UCSD-AML1 (cell line): ENCODE data around the gene TMEM185A.
"Not testable (repeated sequence)": the region's sequence is repeated elsewhere in the genome, so short reads cannot be mapped to it uniquely, and the experiment has no call there.

Experiments
- DNase-seq: peaks from one replicate; lab custom pipeline; 2025; ENCODE audit not compliant: unreplicated experiment; lab: John Stamatoyannopoulos, UW

The TMEM185A gene

DNA sequence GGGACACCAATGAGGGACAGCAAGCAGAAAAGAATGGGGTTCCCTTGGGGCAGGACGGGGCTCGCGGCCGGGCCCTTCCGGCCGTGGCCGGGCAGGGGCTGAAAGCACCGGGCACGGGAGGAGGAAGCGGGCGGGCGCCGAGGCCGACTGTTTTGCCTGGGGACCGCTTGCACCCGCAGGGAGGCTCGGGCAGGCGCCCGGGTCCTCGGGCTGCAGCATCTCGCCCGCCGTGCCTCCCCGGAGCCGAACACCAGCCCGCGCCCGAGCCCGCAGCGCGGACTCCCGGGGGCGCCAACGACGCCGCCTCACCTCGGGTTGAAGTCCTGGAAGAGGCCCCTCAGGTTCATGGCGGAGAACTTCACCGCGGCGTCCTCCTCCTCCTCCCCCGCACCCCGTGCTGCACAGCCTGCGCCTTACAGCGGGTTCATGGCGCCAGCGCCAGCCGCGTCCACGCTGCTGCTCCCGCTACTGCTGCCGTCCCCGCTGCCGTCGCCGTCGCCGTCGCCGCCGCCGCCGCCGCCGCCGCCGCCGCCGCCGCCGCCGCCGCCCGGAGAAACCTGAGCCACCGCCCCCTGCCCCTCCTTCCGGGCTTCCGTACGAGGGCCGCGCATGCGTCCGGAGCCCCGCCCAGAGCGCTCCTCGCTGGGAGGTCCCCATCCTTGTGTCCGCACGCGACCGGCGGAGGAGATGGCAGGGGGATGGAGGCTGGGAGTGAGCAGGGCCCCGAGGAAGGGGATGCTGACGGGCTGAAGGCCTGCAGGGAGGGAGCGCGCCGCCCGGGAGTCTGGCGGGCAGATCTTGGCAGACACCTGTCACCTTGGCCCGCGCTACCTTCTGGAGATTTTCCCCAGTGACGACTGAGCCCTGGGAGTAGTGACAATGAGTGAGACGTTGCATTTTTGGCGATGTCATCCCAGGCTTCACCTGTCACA lies at the start of gene TMEM185A:
Gene TMEM185A (minus strand): TSS at position 559 of the 932 bp plus-strand sequence. CDS start 212 bp downstream, at position 347.
- DNase-seq = peak; percentile 68

DNA sequence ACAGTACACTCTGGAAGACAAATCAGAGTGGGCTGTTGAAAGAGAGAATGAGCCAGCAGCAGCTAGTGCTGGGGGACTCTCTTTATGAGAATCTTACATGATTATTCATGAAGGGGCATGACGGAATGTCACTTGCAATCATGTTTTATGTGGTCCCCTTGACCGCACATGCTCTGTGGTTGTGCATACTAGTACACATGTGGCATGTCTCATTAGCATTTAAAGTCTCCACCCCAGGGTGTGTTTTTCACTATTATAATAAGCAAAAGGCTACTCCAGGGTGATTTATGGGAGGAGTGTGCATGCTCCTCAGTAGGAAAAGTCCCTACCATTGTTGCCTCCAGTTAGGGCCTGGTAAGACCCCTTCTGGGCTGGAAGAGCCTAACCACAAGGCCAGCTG lies 49.6 kb upstream of the TMEM185A start:
- no peak for DNase-seq

DNA sequence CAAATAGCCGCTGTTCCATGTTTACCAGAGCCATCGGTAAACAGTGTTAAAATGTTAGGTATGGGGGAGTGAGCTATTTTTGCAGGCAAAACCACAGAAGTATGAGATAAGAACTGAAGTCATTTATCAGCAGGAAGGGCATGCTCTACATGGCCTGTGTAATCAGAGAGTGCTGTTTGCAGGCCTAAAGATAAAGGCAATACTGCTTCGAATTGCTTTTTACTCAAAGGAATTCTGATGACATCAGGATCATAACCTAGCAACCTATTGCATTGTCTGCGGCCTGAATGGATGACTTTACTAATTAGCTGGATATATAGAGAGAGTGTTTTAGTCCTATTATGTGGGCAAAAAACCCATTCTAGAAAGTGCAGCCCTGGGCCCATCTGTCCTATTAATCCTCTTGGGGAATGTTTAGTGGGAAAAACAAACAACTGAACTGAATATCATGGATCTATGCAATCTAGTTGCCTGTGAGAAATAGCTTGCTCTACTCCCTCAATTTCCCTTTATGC lies 47.6 kb upstream of the TMEM185A start:
- DNase-seq = not testable (repeated sequence)

DNA sequence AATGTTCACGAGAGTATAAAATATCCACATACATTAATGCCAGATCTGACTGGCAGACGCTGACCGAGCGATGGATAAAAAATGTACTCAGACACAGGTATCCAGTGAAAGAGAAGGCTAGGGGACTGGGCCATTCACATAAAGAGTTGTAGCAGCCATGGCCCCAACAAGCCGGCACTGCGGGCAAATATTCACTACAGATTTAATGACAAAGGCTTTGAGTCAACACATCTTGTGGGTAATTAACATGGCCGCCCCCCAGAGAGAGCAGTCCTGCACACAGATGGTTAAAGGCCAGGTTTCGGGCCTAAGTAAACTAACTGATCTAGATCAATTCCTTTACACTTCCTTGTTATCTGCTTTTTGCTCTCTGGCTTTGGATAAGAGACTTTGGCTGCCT lies 44.0 kb upstream of the TMEM185A start:
- not testable (repeated sequence) for DNase-seq

DNA sequence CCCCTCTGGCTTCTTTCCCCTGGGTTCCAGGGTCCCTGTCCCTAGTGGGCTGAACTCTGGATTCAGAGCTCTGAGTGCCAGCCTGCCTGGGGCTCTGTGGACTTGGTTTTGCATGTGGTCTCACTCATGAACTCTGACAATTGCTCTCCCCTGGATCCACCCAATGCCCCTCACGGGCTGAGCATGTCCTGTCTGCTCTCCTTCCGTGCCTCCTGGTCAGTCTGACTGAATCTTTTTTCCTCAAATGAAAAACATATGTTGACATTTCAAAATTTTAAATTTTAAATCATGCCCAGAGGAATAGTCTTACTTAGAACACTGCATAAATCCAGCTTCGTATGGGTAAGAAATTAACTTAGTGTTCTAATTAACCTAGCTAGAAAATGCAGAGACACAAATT lies 43.5 kb upstream of the TMEM185A start:
- not testable (repeated sequence) for DNase-seq

DNA sequence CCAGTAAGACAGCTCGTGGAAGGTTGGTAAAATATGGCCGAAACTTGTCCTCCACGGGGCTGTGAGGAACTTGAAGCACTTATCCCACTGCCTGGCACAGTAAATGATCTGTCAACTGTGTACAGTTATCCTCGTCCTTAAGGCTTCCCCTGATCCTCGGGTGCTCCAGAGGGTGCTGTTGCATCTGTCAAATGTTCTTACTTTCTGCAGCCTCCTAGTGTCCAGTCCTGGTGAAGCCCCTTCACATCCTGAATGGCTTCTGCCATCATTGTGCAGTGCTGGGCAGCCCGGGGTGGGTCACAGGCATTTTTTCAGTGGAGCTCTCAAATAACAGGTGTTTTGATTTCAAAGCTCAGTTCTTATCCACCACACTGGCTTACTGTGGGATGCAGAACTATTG lies 29.0 kb upstream of the TMEM185A start:
- DNase-seq = not testable (repeated sequence)

DNA sequence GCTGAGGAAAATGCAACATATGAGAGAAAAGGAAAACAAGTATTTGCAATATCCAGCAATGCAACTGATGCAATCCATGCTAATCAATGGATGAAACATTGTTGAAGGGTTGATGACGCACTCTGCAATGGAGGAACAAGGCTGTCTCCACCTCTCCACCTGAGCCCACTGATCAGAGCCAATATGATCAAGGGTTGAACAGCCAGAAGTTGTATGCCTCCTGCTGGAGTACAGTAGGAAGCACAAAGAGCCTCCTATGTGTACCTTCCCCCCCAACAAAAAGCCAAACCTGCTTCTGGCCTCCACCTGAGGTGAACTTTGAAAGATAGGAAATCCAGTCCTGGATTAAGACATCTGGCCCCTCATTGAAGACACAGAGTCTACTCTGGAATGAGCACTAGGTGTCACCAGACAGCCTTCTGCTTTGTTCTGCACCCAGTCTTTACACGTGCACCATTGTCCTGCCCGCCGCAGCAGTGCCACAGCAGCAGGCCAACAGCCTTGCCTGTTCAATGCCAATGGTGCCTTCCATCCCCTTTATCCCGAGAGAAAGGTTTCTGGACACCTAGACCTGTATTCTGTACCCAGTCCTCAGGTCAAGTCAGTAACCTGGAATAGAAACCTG lies 24.8 kb upstream of the TMEM185A start:
- not testable (repeated sequence) for DNase-seq

DNA sequence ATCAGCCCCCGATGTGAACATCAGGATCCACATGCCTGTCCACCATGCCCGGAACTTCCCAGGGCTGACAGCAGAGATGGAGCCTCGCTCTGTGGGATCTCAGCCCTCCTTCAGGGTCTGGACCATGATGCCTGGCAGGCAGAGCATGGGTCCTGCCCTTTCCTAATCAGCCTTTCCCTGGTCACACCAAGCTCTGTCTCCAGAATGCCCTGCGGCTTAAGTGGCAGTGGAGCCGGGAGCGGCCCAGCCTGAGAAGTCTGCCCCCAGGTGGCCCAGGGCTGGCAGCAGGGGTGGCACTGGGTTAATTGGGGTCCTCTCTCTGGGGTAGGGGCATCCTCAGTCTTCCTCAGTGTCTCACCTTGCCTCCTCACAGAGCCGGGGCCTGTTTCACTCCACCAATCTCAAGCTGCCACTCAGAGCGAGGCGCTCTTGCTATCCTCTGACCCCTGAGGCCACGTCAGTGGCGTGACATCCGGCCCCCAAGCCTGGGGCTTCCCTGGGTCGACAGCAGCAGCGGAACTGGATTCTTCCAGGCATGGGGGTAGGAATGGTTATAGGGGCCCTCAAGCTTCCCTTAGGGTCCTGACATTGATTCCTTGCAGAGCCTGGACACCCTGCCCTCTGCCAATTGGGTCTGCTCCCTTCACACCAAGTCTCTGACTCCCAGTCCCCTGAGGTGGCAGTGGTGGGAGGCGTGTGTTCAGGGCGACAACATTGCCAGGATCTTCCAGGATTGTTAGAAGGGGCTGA lies 20.8 kb upstream of the TMEM185A start:
- no peak for DNase-seq

DNA sequence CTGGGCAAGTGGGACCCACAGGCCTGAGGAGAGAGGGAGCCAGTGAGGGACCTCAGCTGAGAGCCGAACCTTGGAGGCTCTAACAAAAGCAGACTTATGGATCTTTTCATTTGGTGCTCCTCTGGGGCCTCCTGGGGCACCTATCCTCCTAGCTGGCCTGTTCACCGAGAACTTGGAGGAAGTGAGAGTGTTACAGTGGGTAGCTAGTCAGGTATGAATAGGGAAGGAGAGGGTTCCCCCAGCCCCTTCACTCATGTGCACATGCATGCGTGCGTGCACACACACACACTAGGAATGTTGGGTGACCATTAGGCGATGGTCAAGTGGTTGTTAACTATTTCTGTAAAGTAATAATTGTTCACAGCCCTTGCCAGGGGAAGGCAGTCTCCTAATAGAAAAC lies 18.6 kb upstream of the TMEM185A start:
- DNase-seq = no peak

DNA sequence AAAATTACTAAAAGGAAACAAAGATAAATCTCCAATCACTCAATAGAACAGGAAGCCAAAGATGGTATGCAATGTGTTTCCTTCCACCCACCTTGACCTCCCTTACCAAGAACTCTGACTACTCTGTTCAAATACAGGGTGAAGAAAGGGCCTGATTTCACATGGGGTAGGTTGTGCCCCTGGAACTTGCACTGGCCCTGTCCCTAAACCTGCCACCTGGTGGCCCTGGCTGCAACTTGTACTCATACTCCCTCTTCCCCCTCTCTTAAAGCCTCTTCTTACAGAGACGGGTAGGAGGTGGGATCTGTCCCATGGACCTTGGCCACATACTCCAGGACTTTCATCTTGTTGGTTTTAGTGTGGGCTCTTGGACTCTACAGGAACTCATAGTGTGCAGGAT lies 17.3 kb upstream of the TMEM185A start:
- no peak for DNase-seq

DNA sequence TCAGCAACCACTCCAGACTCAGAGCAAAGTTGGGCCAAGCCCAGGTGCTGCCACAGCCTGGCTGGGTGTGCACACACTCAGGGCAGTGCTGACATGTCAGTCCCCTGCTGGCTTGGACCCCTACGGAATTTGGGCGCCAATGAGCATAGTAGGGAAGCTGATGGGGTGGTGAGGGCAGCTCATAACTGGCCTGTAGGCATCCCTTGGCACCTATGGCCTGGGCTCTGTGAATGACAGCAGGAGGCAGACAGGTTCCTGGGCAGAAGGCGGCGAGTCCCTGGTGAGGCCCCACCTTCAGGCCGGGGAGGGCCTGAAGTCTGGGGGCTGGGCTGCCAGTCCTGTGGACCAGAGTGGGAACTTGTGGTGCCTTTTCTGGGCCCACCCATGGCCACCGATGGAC lies 15.9 kb upstream of the TMEM185A start:
- DNase-seq = no peak

DNA sequence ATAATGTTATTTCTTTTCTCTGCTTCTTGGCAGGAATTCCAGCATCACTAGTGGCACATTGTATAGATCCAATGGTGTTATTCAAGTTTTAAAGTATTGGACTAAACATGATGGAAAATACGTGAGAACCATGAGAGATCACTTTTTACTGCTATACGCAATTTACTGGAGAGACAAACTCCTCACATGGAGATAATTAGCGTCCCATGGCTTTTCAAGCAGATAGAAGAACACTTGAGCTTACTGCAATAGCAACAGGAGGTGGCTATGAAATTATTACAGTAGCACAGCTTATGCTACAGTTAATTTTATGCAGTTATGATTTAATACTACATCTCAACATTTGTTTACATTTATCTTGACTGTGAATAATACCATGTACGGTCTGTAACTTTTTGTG lies 11.9 kb upstream of the TMEM185A start:
- DNase-seq = no peak

DNA sequence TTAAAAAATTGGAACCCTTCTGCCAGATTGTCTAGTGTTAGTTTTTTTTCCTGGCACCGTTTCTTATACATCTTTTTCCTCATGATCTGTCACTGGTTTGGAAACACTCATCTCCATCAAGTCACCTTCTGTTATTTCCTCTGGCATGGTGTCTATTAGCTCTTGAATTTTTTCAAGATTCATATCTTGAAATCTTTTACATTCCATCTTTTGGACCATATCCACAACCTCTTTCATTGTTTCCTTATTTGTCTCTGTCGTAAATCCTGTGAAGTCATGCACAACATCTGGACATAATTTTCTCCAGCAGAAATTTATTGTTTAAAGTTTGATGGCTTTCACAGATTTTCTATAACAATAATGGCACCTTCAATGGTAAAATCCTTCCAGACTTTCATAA lies 10.2 kb upstream of the TMEM185A start:
- no peak for DNase-seq

DNA sequence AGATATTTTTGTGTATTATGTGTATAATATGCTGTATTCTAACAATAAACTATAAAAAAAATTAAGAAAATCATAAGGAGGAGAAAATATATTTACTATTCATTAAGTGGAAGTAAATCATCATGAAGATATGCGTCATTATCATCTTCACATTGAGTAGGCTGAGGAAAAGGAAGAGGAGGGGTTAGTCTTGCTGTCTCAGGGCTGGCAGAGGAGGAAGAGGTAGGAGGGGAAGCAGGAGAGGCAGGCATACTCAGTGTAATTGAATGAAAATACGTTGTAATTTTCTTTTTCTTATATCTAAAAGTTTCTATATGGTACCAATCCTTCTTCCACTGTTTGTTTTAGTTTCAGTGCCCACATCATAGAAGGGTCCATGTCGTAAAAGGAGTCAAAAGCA lies 9.8 kb upstream of the TMEM185A start:
- no peak for DNase-seq

DNA sequence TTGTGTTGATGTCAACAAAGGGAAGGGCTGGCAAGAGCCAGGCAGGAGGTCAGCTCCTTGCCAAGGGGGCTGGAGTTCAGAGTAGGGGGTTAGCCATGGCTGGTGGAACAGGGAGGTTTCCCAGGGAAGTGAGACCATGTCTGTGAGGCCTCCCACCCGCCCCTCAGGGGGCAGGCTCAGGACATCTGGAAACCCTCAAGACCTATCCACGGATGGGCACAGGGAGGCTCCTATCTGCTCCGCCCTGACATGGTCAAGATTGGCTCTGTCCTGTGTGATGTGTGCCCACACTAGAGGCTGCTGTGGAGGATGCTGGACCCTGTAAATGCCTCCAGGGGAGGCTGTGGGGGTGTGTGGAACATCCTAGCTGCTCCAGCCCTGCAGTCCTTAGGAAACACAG lies 8.0 kb upstream of the TMEM185A start:
- DNase-seq = no peak

DNA sequence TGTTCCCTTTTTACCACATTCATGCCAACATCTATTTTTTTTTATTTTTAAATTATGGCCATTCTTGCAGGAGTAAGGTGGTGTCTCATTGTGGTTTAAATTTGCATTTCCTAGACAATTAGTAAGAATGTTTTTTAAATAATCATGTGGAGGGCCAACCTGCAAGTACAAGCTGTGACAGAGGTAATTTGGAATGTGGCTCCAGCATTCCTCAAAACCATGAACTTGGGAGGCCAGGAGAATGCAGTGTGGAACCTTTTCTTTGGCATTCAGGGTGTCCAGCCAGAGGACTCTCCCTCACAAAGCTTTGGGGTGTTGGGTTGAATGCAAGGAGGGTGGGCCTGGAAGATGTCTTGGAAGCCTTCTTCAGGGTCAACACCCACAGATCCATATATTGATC lies 7.3 kb upstream of the TMEM185A start:
- DNase-seq = no peak

DNA sequence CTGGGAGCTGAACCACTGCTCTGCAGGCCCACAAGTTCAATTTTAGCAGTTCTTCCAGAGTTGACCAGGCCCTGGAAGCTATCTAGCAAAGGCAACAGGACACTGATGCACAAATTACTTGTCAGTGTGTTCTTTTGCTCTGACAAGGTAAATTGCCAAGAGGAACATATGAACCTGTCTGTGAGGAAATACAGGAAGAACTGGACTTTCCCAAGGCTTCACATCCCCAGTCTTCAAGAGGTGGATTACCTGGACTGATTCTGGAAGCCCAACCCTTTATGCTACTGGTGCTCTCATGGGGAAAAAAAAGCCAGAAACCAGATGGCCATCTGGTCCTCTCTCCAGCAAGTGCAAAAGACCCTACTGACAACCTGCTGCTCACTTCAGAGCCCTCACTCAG lies 1.9 kb upstream of the TMEM185A start:
- DNase-seq = no peak

DNA sequence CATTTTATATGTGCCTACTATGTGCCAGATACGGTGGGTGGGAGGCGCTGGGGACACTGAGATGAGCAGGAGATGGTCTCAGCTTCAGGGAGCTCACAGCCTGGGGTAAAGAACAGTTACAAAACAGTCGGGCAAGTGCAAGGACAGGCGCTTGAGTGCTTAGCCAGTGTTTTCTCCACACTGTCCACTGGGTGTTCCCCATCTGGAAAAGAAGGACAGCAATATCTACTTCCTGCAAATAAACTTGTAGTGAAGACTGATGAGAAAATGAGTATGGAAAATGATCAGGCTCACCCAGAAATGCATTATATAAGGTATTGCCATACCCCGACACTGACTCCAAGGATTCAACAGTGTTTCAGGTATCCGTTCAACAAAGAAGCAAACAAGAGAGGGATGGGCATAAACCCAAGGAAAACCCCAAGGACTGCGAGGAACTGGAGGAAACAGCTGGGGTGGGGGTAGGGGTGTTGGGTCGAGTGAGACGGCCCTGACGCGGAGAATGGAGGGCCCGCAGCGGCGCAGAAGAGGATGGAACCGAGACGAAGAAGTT lies 835 bp downstream of the TMEM185A start:
- no peak for DNase-seq

DNA sequence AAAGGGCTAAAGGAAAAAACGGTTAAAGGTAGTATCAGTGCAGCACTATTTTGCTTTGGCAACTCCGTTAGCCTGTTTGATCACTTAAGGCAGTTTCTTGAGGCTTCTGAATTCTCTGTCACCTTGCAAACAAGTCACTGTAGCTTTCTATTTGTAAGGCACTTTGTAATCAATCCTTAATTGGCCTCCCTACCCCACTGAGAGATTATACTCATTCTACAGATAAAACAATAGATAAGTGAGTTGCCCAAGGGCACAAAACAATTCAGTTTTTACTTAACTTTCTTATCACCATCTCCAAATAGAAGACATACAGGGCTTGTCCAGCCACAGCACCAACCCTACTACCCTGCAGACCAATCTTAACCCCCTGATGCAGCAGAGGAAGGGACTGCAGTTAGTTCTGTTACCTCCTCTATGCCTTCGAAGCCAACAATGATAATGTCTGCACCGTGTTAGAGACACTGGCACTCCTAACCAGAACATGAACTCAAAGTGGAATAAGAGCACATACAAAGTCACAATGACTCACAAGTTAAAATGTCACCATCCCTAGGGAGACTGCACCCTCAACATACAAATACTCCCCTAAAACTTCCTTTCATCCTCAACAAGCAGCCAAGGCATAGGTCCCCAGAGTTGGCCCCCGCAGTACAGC lies 1.7 kb downstream of the TMEM185A start:
- DNase-seq = no peak

DNA sequence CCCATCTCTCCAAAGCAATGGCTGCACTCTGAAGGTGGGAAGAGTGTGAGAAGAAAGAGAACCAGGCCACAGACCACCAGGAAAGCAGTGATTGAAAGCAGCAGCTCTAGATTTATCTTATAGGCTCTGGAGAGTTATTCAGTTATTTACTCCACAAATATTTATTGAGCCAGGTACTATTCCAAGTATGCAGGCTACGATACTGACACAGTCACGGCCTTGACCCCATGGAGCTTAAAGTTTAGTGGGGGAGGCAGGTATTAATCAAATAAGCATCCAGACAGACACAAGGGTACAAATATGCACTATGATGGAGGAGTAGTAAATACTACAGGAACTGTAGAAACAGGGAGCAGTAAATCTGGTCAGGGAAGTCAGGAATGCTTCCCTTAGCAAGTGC lies 2.8 kb downstream of the TMEM185A start:
- DNase-seq = no peak

DNA sequence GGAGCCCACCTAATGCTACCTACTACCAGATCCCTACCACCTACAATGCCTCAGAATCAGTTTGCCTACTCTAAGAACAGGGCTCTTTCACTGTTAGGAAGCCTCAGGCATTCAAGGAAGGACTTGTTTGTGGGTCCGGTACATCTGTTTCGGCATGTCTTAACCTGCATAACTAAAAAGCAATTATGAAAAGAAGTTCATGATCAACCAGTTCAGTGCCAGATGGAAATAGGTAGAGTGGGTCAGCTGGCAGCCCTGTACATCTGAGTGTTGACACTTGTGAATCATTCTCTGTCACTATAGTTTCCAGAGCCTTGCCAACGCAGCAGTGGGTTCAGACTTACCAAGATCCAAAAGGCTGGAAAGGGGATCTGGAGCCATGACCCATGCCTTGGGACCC lies 3.3 kb downstream of the TMEM185A start:
- no peak for DNase-seq
